PC-9 (cell line): Measurements from ENCODE around the gene LCN10. TPM values are rescaled to one million over a fixed set of nuclear protein-coding genes. Genes with fewer than 3 reads are reported as not detected.

Experiments
- BruUV-seq: library from RNA; stranded (reverse); fragments of 400-500 nt; replicated peaks from 2 replicates; lab custom pipeline; 2021; lab: Mats Ljungman, UMichigan
- CTCF ChIA-PET: fragments of 300-600 bp; sonication (Branson Sonifier 250); formaldehyde crosslinking; loops from one replicate; lab custom pipeline; 2022; ENCODE audit warnings: antibody characterized with exemption; lab: Charles Lee
- POLR2A ChIA-PET: fragments of 300-600 bp; sonication (Branson Sonifier 250); formaldehyde crosslinking; loops from one replicate; lab custom pipeline; 2022; ENCODE audit warnings: antibody characterized with exemption; ENCODE audit not compliant: unreplicated experiment; lab: Charles Lee
- DNase-seq, 2 experiments: peaks; one replicate each; pipeline versions ENCODE4 v3.0.0 to v3.0.0-alpha.2; 2015 to 2022; ENCODE audit warnings: mixed read lengths in 1 of 2
- H2AFZ ChIP-seq: fragments of 200-600 bp; sonication (generic); 2 replicates; pipeline ENCODE4 v1.8.1; 2017; ENCODE audit warnings: antibody characterized with exemption
- H3F3A ChIP-seq: fragments of 200-600 bp; sonication (generic); 2 replicates; pipeline ENCODE4 v1.8.1; 2017; ENCODE audit warnings: antibody characterized with exemption, mild to moderate bottlenecking, low read depth; ENCODE audit not compliant: insufficient read depth
- H3K27ac ChIP-seq: fragments of 200-600 bp; sonication (generic); 2 replicates; pipeline ENCODE4 v1.6.1; 2016; ENCODE audit warnings: mixed run types
- H3K27me3 ChIP-seq: fragments of 200-600 bp; sonication (generic); 2 replicates; pipeline ENCODE4 v1.6.1; 2016; ENCODE audit warnings: low read depth, mixed run types; ENCODE audit not compliant: insufficient read depth
- H3K36me3 ChIP-seq: fragments of 200-600 bp; sonication (generic); 2 replicates; pipeline ENCODE4 v1.6.1; 2016; ENCODE audit warnings: low read depth, mixed run types
- H3K4me1 ChIP-seq: fragments of 200-600 bp; sonication (generic); replicated peaks from 2 replicates; pipeline ENCODE4 v1.6.1; 2016; ENCODE audit warnings: mixed run types; ENCODE audit not compliant: insufficient read depth
- H3K4me2 ChIP-seq: fragments of 200-600 bp; sonication (generic); 2 replicates; pipeline ENCODE4 v1.6.1; 2017; ENCODE audit warnings: mixed run types
- H3K4me3 ChIP-seq: fragments of 200-600 bp; sonication (generic); 2 replicates; pipeline ENCODE4 v1.6.1; 2016; ENCODE audit warnings: mixed run types
- H3K79me2 ChIP-seq: fragments of 200-600 bp; sonication (generic); 2 replicates; pipeline ENCODE4 v1.6.1; 2017; ENCODE audit warnings: low read depth, mixed run types
- H3K9me2 ChIP-seq: fragments of 200-600 bp; sonication (generic); 2 replicates; pipeline ENCODE4 v1.8.1; 2017; ENCODE audit warnings: mild to moderate bottlenecking; ENCODE audit not compliant: insufficient read depth
- H3K9me3 ChIP-seq: fragments of 200-600 bp; sonication (generic); 2 replicates; pipeline ENCODE4 v1.8.1; 2016; ENCODE audit warnings: low read depth; ENCODE audit not compliant: insufficient read depth
- H4K20me1 ChIP-seq: fragments of 200-600 bp; sonication (generic); 2 replicates; pipeline ENCODE4 v1.8.1; 2017; ENCODE audit not compliant: insufficient read depth
- EZH2 ChIP-seq: fragments of 200-600 bp; sonication (generic); IDR thresholded peaks from 2 replicates; pipeline ENCODE4 v1.8.0; 2017; ENCODE audit warnings: antibody characterized with exemption, low read depth
- intact Hi-C: fragments of 100-400 bp; cut with micrococcal nuclease; formaldehyde crosslinking; loops from one replicate; pipeline ENCODE4 v1.10.0; 2022; ENCODE audit not compliant: unreplicated experiment
- total RNA-seq: library from RNA; stranded (reverse); gene quantifications from 2 replicates; pipeline ENCODE4 v1.2.3, GENCODE V29; 2021
- TF ChIP-seq, protein P1 (sequence below): fragments of 200-600 bp; sonication (generic); conservative IDR thresholded peaks from 2 replicates; pipeline ENCODE4 v1.6.1; 2017; ENCODE audit warnings: mixed run types, antibody characterized with exemption, mild to moderate bottlenecking, moderate library complexity

LCN10 gene
- total RNA-seq, 1 experiment from 2014 or later: 0.94 TPM

DNA sequence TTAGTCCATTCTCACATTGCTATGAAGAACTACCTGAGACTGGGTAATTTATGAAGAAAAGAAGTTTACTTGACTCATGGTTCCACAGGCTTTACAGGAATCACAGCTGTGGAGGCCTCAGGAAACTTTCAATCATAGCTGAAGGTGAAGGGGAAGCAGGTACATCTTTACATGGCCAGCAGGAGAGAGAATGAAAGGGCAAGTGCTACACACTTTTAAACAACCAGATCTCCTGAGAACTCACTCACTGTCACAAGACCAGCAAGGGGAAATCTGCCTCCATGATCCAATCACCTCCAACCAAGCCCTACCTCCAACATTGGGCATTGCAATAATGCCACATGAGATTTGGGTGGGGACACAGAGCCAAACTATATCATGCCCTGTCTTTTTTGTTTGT is 9.1 kb upstream of the LCN10 start:
- no peak overlapping the region for H3K4me3 ChIP-seq
- no peak overlapping the region for H3K4me2 ChIP-seq
- H2AFZ ChIP-seq: no peak overlapping the region
- H3F3A ChIP-seq: no peaks in the 10 kb centered on the region
- no peak overlapping the region for H3K27ac ChIP-seq
- no peaks in the 10 kb centered on the region for H3K36me3 ChIP-seq
- intact Hi-C loops: no loop called here
- peaks cover 12% of the 10 kb centered on the region; the same call in 1 of the 2 replicates for H3K9me3 ChIP-seq
- H3K79me2 ChIP-seq: no peaks in the 10 kb centered on the region
- BruUV-seq: no TSS peak
- CTCF ChIA-PET: interaction anchor here (0.6 kb wide), 1 partner anchor 12 kb away, joined by 3 read pairs; no protein-coding TSS in a partner anchor
- H3K9me2 ChIP-seq: no peaks in the 10 kb centered on the region
- no peaks in the 10 kb centered on the region for H3K4me1 ChIP-seq
- no peaks in the 10 kb centered on the region for H4K20me1 ChIP-seq
- H3K27me3 ChIP-seq: peaks cover 64% of the 10 kb centered on the region
- DNase-seq: no peak
- TF ChIP-seq, protein P1, sequence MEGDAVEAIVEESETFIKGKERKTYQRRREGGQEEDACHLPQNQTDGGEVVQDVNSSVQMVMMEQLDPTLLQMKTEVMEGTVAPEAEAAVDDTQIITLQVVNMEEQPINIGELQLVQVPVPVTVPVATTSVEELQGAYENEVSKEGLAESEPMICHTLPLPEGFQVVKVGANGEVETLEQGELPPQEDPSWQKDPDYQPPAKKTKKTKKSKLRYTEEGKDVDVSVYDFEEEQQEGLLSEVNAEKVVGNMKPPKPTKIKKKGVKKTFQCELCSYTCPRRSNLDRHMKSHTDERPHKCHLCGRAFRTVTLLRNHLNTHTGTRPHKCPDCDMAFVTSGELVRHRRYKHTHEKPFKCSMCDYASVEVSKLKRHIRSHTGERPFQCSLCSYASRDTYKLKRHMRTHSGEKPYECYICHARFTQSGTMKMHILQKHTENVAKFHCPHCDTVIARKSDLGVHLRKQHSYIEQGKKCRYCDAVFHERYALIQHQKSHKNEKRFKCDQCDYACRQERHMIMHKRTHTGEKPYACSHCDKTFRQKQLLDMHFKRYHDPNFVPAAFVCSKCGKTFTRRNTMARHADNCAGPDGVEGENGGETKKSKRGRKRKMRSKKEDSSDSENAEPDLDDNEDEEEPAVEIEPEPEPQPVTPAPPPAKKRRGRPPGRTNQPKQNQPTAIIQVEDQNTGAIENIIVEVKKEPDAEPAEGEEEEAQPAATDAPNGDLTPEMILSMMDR: no peak
- no peak for TF ChIP-seq EZH2
- POLR2A ChIA-PET: no interaction called here

DNA sequence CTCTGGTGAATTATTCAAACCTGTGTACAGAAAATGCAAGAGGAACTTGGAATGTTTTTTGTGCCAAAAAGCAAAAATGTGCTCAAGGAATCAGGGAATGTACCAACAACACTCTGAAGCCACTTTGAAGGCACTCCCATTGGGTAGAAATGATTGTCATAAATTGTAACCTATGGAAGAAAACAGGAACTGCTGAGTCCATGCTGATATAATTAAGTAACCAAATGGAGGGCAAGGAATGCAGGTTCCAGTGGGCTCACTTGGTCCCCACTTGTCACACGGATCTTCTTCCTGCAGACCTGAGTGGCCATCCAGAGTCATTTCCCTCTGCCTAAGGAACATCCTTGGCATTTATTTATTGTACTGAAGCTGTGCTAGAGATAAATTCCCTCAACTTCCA is 8.5 kb upstream of the LCN10 start:
- Histone ChIP-seq H3K4me1 (no peaks in the 10 kb centered on the region), H3K27me3 (peaks cover 64% of the 10 kb centered on the region), H3F3A (no peaks in the 10 kb centered on the region), H2AFZ (no peak overlapping the region), H3K9me3 (peaks cover 12% of the 10 kb centered on the region; the same call in 1 of the 2 replicates), H3K4me3 (no peak overlapping the region), H3K27ac (no peak overlapping the region), H3K9me2 (no peaks in the 10 kb centered on the region), H4K20me1 (no peaks in the 10 kb centered on the region), H3K4me2 (no peak overlapping the region), H3K79me2 (no peaks in the 10 kb centered on the region), H3K36me3 (no peaks in the 10 kb centered on the region)
- TF ChIP-seq, protein P1: no peak
- no peak for TF ChIP-seq EZH2
- POLR2A ChIA-PET: no interaction called here
- CTCF ChIA-PET: interaction anchor here (0.6 kb wide), 2 partner anchors 12 to 295 kb away, joined by 3 to 4 read pairs; no protein-coding TSS in a partner anchor
- intact Hi-C loops: no loop called here
- BruUV-seq: no TSS peak
- DNase-seq: no peak

DNA sequence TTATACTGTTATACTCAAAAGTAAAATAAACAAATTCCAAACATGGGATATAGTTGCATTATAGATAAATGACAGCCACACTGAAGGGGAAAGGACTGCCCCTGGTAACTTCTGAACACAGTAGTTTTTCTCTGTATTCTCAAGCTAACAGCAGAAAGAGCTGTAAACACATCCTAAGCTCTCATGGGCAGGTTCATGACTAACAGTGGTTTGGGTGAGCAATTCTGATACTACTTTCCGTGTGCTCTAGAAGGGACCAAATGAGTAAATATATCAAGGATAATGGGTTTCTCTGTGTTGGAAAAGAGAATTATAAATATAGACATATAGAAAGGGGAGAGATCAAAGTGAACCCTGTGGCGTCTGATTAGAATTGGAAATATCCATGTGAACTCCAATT is 7.8 kb upstream of the LCN10 start:
- Histone ChIP-seq H4K20me1 (no peaks in the 10 kb centered on the region), H3K79me2 (no peaks in the 10 kb centered on the region), H3F3A (no peaks in the 10 kb centered on the region), H3K36me3 (no peaks in the 10 kb centered on the region), H3K4me1 (no peaks in the 10 kb centered on the region), H3K4me2 (no peak overlapping the region), H3K9me2 (no peaks in the 10 kb centered on the region), H3K9me3 (peaks cover 12% of the 10 kb centered on the region; the same call in 1 of the 2 replicates), H3K27ac (no peak overlapping the region), H3K27me3 (peaks cover 69% of the 10 kb centered on the region), H2AFZ (no peak overlapping the region), H3K4me3 (no peak overlapping the region)
- no peak for DNase-seq
- ChIA-PET POLR2A (no interaction called here), CTCF (no interaction called here)
- intact Hi-C loops: no loop called here
- TF ChIP-seq, protein P1: no peak
- TF ChIP-seq EZH2: no peak
- BruUV-seq: no TSS peak
